NB4 (cell line): ENCODE measurements around the gene AP4B1.

ENCODE experiments used
- DNase-seq: peaks from one replicate; pipeline ENCODE4 v3.0.0; 2010; ENCODE audit warnings: low read depth
- H3K4me3 ChIP-seq: one replicate; pipeline ENCODE4 v1.5.1; 2011; ENCODE audit warnings: mild to moderate bottlenecking, low read depth, low read length, moderate library complexity
- CTCF ChIP-seq: IDR thresholded peaks from one replicate; pipeline ENCODE4 v1.5.1; 2012; ENCODE audit warnings: low read depth, low read length
- MAX ChIP-seq: IDR thresholded peaks from 2 replicates; pipeline ENCODE4 v1.6.1; 2011; ENCODE audit warnings: low read depth, low read length
- MYC ChIP-seq: IDR thresholded peaks from 2 replicates; pipeline ENCODE4 v1.6.1; 2011; ENCODE audit warnings: low read depth, low read length
- POLR2A ChIP-seq: IDR thresholded peaks from 2 replicates; pipeline ENCODE4 v1.6.1; 2011; ENCODE audit warnings: mild to moderate bottlenecking; ENCODE audit not compliant: insufficient read length; ENCODE audit errors: extremely low read depth

Gene AP4B1

GRCh38 chr1:113893267-113893666 is 11.3 kb downstream of the AP4B1 start:
- no peak for DNase-seq
- TF ChIP-seq POLR2A (no peak), CTCF (no peak), MAX (no peak), MYC (no peak)
- H3K4me3 ChIP-seq = no peak overlapping the region

GRCh38 chr1:113891631-113892220 is 12.9 kb downstream of the AP4B1 start:
- no peak for TF ChIP-seq MYC
- no peak for TF ChIP-seq CTCF
- TF ChIP-seq MAX = no peak
- TF ChIP-seq POLR2A = no peak

GRCh38 chr1:113890816-113891215 is 13.8 kb downstream of the AP4B1 start:
- no peak for DNase-seq
- no peak overlapping the region for H3K4me3 ChIP-seq
- TF ChIP-seq POLR2A = no peak
- no peak for TF ChIP-seq CTCF
- no peak for TF ChIP-seq MAX
- TF ChIP-seq MYC = no peak

More at GRCh38 chr1:113891631-113892220, 12.9 kb downstream of the AP4B1 start:
- no peak for DNase-seq
- H3K4me3 ChIP-seq = no peak overlapping the region

GRCh38 chr1:113887402-113888175 is 17.0 kb downstream of the AP4B1 start, which contains the start of gene BCL2L15:
Gene BCL2L15 (minus strand): TSS chr1:113887581. CDS start chr1:113887375, 206 bp downstream.
- TF ChIP-seq CTCF (no peak), POLR2A (no peak), MYC (no peak), MAX (no peak)
- DNase-seq = no peak
- H3K4me3 ChIP-seq = no peak within 1 kb of the TSS

GRCh38 chr1:113886417-113887401 is 17.9 kb downstream of the AP4B1 start:
- no peak for DNase-seq
- TF ChIP-seq CTCF (no peak), MYC (no peak), MAX (no peak), POLR2A (no peak)
- H3K4me3 ChIP-seq = no peak overlapping the region
